ENCODE data around the gene DNM2. TPM values are rescaled to one million over a fixed set of nuclear protein-coding genes. Genes with fewer than 3 reads are reported as not detected.

DNM2 gene
- total and polyA plus RNA-seq, 2 of the 13 experiments (the other 11 are each of a cell fraction or from before 2014, with no cell fraction given) = 41.7 to 59.8 TPM

DNA sequence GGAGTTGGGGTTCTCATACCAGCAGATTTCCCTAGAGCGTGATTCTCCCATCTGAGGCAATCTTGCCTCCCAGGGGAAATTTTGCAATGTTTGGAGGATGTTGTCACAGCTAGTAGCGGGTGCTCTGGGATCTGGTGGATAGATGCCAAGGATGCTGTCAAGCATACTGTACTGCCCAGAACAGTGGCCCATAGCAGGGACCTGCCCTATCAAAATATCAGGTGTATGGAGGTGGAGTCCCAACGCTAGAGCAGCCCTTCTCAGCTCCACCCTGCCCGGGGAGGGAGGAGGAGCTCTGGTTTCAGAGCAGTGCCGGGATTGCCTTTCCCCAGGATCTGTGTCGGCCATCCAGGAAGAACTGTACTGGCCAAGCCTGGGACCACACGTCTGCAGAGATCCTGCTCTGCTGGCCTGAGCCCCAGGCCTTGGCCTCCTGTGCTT, 27.5 kb upstream of the DNM2 start:
- Histone ChIP-seq H3K36me3 (replicated peaks in 1 of 2; ENCODE audit: control insufficient read depth in 1 of 2, insufficient read depth in 2 of 2, low read length in 2 of 2) (peaks cover 35 to 66% of the 10 kb centered on the region in 2 experiments), H3K9ac (ENCODE audit: insufficient read depth, low read depth, low read length) (no peak overlapping the region), H2AFZ (ENCODE audit: low read length) (no peak overlapping the region), H3K9me3 (ENCODE audit: low read length) (no peaks in the 10 kb centered on the region), H3K27me3 (ENCODE audit: control insufficient read depth in 1 of 2, insufficient read depth in 2 of 2, low read length in 2 of 2) (no peaks in the 10 kb centered on the region), H3K4me3 (replicated peaks in 1 of 3; ENCODE audit: insufficient read depth in 1 of 3, low read depth in 2 of 3, low read length in 3 of 3) (no peak overlapping the region), H3K79me2 (ENCODE audit: insufficient read depth, low read length) (no peaks in the 10 kb centered on the region), H3K27ac (ENCODE audit: extremely low read length, insufficient read depth, low read length) (no peak overlapping the region), H3K4me2 (ENCODE audit: low read depth, low read length) (no peak overlapping the region), H4K20me1 (ENCODE audit: insufficient read depth, low read length) (peaks cover 25% of the 10 kb centered on the region; the same call in 1 of the 2 replicates), H3K4me1 (ENCODE audit: insufficient read depth, low read length) (peaks cover 12% of the 10 kb centered on the region)
- peak; percentile 57; the same call in 1 of the 2 replicates for TF ChIP-seq CEBPB (IDR thresholded peaks at IDR 0.05; ENCODE audit: borderline replicate concordance, low read depth, low read length)
- peak; percentile 10 for TF ChIP-seq RBM22 (optimal IDR thresholded peaks at IDR 0.05; ENCODE audit: low read length)
- TF ChIP-seq, protein P1, sequence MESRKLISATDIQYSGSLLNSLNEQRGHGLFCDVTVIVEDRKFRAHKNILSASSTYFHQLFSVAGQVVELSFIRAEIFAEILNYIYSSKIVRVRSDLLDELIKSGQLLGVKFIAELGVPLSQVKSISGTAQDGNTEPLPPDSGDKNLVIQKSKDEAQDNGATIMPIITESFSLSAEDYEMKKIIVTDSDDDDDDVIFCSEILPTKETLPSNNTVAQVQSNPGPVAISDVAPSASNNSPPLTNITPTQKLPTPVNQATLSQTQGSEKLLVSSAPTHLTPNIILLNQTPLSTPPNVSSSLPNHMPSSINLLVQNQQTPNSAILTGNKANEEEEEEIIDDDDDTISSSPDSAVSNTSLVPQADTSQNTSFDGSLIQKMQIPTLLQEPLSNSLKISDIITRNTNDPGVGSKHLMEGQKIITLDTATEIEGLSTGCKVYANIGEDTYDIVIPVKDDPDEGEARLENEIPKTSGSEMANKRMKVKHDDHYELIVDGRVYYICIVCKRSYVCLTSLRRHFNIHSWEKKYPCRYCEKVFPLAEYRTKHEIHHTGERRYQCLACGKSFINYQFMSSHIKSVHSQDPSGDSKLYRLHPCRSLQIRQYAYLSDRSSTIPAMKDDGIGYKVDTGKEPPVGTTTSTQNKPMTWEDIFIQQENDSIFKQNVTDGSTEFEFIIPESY (CRISPR knock-in tag; IDR thresholded peaks at IDR 0.05) = peak; percentile 89; the same call in 1 of the 2 replicates
- TF ChIP-seq KDM3A (CRISPR knock-in tag; IDR thresholded peaks at IDR 0.05; ENCODE audit: low read depth) = no peak
- 93% methylated on average over 6 of the region's 7 CpGs for WGBS (ENCODE audit: low lambda C conversion rate)
- in situ Hi-C loops (cut with HindIII; ENCODE audit: extremely low pct_ligation_motif_present, low pct_unique_long_range_greater_than_20kb) (no loop called here), intact Hi-C loops (cut with micrococcal nuclease; ENCODE audit: unreplicated experiment) (no loop called here)
- FAIRE-seq = no peak
- no peak for ATAC-seq
- BruUV-seq (replicated peaks) = no TSS peak
- no peak for DNase-seq (ENCODE audit: low spot score)
- ChIA-PET POLR2A (no interaction called here), CTCF (ENCODE audit: low intra/inter-chr PET ratio, low total read pairs) (no interaction called here)

DNA sequence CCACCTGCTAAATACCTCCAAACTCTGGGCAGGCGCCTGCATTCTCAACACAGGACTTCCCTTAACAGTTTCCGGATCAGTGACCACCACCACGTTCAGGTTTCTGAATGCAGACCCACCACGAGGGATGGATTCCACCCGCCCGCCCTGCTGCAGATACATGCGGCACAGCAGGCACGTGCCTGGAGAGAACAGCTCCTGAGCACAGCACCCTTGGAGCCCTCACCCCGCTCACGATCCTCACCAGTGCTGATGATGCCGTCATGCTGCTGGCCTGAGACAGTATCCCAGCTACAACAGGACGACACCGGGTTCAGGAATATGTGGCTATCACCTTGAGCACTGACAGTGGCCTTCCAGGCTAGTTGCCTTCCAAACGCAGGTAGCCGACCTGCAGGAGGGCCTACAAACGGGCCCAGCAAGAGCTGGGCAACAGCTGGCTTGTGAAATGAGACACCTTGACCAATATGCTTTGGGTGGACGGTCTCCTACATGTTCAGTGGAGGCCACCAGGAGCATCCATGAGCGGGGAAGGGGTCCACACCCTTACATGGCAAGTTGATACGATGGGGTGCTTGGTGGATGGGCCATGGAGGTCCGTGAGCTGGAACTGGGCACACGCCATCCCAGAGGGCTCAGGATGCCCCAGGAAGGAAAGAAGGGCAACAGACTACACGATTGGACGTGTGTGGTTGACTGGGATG, 26.5 kb upstream of the DNM2 start:
- Histone ChIP-seq H3K9me3 (ENCODE audit: low read length) (no peaks in the 10 kb centered on the region), H3K36me3 (replicated peaks in 1 of 2; ENCODE audit: control insufficient read depth in 1 of 2, insufficient read depth in 2 of 2, low read length in 2 of 2) (peaks cover 30 to 58% of the 10 kb centered on the region in 2 experiments)
- no TSS peak for BruUV-seq (replicated peaks)
- TF ChIP-seq, protein P2, sequence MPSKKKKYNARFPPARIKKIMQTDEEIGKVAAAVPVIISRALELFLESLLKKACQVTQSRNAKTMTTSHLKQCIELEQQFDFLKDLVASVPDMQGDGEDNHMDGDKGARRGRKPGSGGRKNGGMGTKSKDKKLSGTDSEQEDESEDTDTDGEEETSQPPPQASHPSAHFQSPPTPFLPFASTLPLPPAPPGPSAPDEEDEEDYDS (CRISPR knock-in tag; IDR thresholded peaks at IDR 0.05) = no peak
- TF ChIP-seq POLR2A (IDR thresholded peaks at IDR 0.05; ENCODE audit: insufficient read depth in 1 of 2, low read depth in 2 of 2, low read length in 2 of 2) (0 out of 4 replicates have a peak, but pooled peaks of 1 of the 2 experiments have one; percentile 7), ZNF546 (CRISPR knock-in tag; conservative IDR thresholded peaks at IDR 0.05) (no peak), CEBPB (IDR thresholded peaks at IDR 0.05; ENCODE audit: borderline replicate concordance, low read depth, low read length) (no peak), GABPB1 (CRISPR knock-in tag; IDR thresholded peaks at IDR 0.05) (no peak), ZNF251 (CRISPR knock-in tag; IDR thresholded peaks at IDR 0.05) (no peak), ZNF10 (CRISPR knock-in tag; IDR thresholded peaks at IDR 0.05; ENCODE audit: borderline replicate concordance, low read depth) (no peak), AHR (CRISPR knock-in tag; IDR thresholded peaks at IDR 0.05) (no peak), AGO2 (optimal IDR thresholded peaks at IDR 0.05; ENCODE audit: low read depth, low read length) (peak; percentile 68), DR1 (CRISPR knock-in tag; IDR thresholded peaks at IDR 0.05) (no peak), KDM1A (CRISPR knock-in tag; IDR thresholded peaks at IDR 0.05) (no peak)

More for the DNA sequence above, 26.5 kb upstream of the DNM2 start:
- H3K4me3 ChIP-seq (replicated peaks in 1 of 3; ENCODE audit: insufficient read depth in 1 of 3, low read depth in 2 of 3, low read length in 3 of 3) = no peak overlapping the region
- intact Hi-C loops (cut with micrococcal nuclease; ENCODE audit: unreplicated experiment) (no loop called here), in situ Hi-C loops (cut with HindIII; ENCODE audit: extremely low pct_ligation_motif_present, low pct_unique_long_range_greater_than_20kb) (no loop called here)
- no peak overlapping the region for H3K27ac ChIP-seq (ENCODE audit: extremely low read length, insufficient read depth, low read length)
- no peak overlapping the region for H2AFZ ChIP-seq (ENCODE audit: low read length)
- no peak overlapping the region for H3K9ac ChIP-seq (ENCODE audit: insufficient read depth, low read depth, low read length)
- POLR2A ChIA-PET = no interaction called here
- FAIRE-seq = no peak
- peaks cover 0 to 3% of the 10 kb centered on the region in 2 experiments; a peak in 1 of 5 replicates for H3K27me3 ChIP-seq (ENCODE audit: control insufficient read depth in 1 of 2, insufficient read depth in 2 of 2, low read length in 2 of 2)
- WGBS (ENCODE audit: low lambda C conversion rate) = 94% methylated on average over 23 of the region's 23 CpGs
- DNase-seq (ENCODE audit: low spot score) = no peak
- no peaks in the 10 kb centered on the region for H3K79me2 ChIP-seq (ENCODE audit: insufficient read depth, low read length)
- peaks cover 26% of the 10 kb centered on the region; the same call in 1 of the 2 replicates for H4K20me1 ChIP-seq (ENCODE audit: insufficient read depth, low read length)
- ATAC-seq = no peak
- CTCF ChIA-PET (ENCODE audit: low intra/inter-chr PET ratio, low total read pairs) = no interaction called here
- H3K4me1 ChIP-seq (ENCODE audit: insufficient read depth, low read length) = peaks cover 19% of the 10 kb centered on the region
- no peak overlapping the region for H3K4me2 ChIP-seq (ENCODE audit: low read depth, low read length)

All from HepG2 (cell line).